Measurements from ENCODE around the gene GPC1. TPM values are rescaled to one million over a fixed set of nuclear protein-coding genes. Genes with fewer than 3 reads are reported as not detected.
"Not testable (repeated sequence)": the region's sequence is repeated elsewhere in the genome, so short reads cannot be mapped to it uniquely, and the experiment has no call there.

The GPC1 gene
- total and polyA plus RNA-seq, 2 experiments from 2014 or later, result 71.4 to 142 TPM

GRCh38 chr2:240482141-240482540, 46.7 kb downstream of the GPC1 start:
- H3K9me3 ChIP-seq (ENCODE audit: low read depth), result no peaks in the 10 kb centered on the region
- peak; percentile 1 for DNase-seq (ENCODE audit: low spot score)
- H3K79me2 ChIP-seq, result no peaks in the 10 kb centered on the region
- no peaks in the 10 kb centered on the region for H3K27me3 ChIP-seq
- H3K4me2 ChIP-seq, result no peak overlapping the region
- no peaks in the 10 kb centered on the region for H3K4me1 ChIP-seq (ENCODE audit: insufficient read depth)
- H3K27ac ChIP-seq, result no peak overlapping the region
- H2AFZ ChIP-seq, result no peak overlapping the region
- no peak overlapping the region for H3K4me3 ChIP-seq
- WGBS (ENCODE audit: low lambda C conversion rate, missing lambda C conversion rate), result 86% methylated on average over 11 of the region's 11 CpGs
- no peaks in the 10 kb centered on the region for H3K9me2 ChIP-seq (replicated peaks; ENCODE audit: insufficient read depth)
- no peak for TF ChIP-seq EZH2 (IDR thresholded peaks at IDR 0.05; ENCODE audit: borderline replicate concordance)
- TF ChIP-seq EZH2phosphoT487 (IDR thresholded peaks at IDR 0.05; ENCODE audit: low read depth, severe bottlenecking, unreplicated experiment), result no peak
- TF ChIP-seq CTCF (IDR thresholded peaks at IDR 0.05; ENCODE audit: poor library complexity), result no peak
- H3K36me3 ChIP-seq (replicated peaks; ENCODE audit: insufficient read depth, low read depth), result no peaks in the 10 kb centered on the region
- H4K20me1 ChIP-seq (ENCODE audit: insufficient read depth, poor library complexity, severe bottlenecking), result no peaks in the 10 kb centered on the region

GRCh38 chr2:240491483-240491882, 56.0 kb downstream of the GPC1 start:
- Histone ChIP-seq H3K4me2 (no peak overlapping the region), H2AFZ (no peak overlapping the region), H3K9me3 (ENCODE audit: low read depth) (peaks cover 24% of the 10 kb centered on the region), H3K4me3 (no peak overlapping the region), H3K4me1 (ENCODE audit: insufficient read depth) (no peaks in the 10 kb centered on the region), H3K27me3 (no peaks in the 10 kb centered on the region), H3K9me2 (replicated peaks; ENCODE audit: insufficient read depth) (no peaks in the 10 kb centered on the region), H3K27ac (no peak overlapping the region), H3K36me3 (replicated peaks; ENCODE audit: insufficient read depth, low read depth) (no peaks in the 10 kb centered on the region), H4K20me1 (ENCODE audit: insufficient read depth, poor library complexity, severe bottlenecking) (no peaks in the 10 kb centered on the region), H3K79me2 (no peaks in the 10 kb centered on the region)
- WGBS (ENCODE audit: low lambda C conversion rate, missing lambda C conversion rate), result 82% methylated on average over 2 of the region's 2 CpGs
- no peak for TF ChIP-seq EZH2 (IDR thresholded peaks at IDR 0.05; ENCODE audit: borderline replicate concordance)
- DNase-seq (ENCODE audit: low spot score), result no peak

GRCh38 chr2:240494194-240494793, 58.8 kb downstream of the GPC1 start:
- no peak overlapping the region for H2AFZ ChIP-seq
- no peak overlapping the region for H3K27ac ChIP-seq
- no peaks in the 10 kb centered on the region for H4K20me1 ChIP-seq (ENCODE audit: insufficient read depth, poor library complexity, severe bottlenecking)
- H3K4me2 ChIP-seq, result no peak overlapping the region
- no peaks in the 10 kb centered on the region for H3K36me3 ChIP-seq (replicated peaks; ENCODE audit: insufficient read depth, low read depth)
- no peaks in the 10 kb centered on the region for H3K79me2 ChIP-seq
- no peaks in the 10 kb centered on the region for H3K4me1 ChIP-seq (ENCODE audit: insufficient read depth)
- peaks cover 16% of the 10 kb centered on the region for H3K9me3 ChIP-seq (ENCODE audit: low read depth)
- no peaks in the 10 kb centered on the region for H3K9me2 ChIP-seq (replicated peaks; ENCODE audit: insufficient read depth)
- 94% methylated on average over 1 of the region's 1 CpG for WGBS (ENCODE audit: low lambda C conversion rate, missing lambda C conversion rate)
- TF ChIP-seq CTCF (IDR thresholded peaks at IDR 0.05; ENCODE audit: poor library complexity), result no peak
- TF ChIP-seq EZH2 (IDR thresholded peaks at IDR 0.05; ENCODE audit: borderline replicate concordance), result no peak
- no peak for TF ChIP-seq EZH2phosphoT487 (IDR thresholded peaks at IDR 0.05; ENCODE audit: low read depth, severe bottlenecking, unreplicated experiment)
- no peaks in the 10 kb centered on the region for H3K27me3 ChIP-seq
- no peak for DNase-seq (ENCODE audit: low spot score)
- H3K4me3 ChIP-seq, result no peak overlapping the region

GRCh38 chr2:240494942-240495341, 59.5 kb downstream of the GPC1 start:
- H3K4me1 ChIP-seq (ENCODE audit: insufficient read depth); H3K36me3 ChIP-seq (replicated peaks; ENCODE audit: insufficient read depth, low read depth); H3K4me2 ChIP-seq; H2AFZ ChIP-seq; H3K27ac ChIP-seq; H3K4me3 ChIP-seq; H3K9me2 ChIP-seq (replicated peaks; ENCODE audit: insufficient read depth); H3K79me2 ChIP-seq; H3K27me3 ChIP-seq; H4K20me1 ChIP-seq (ENCODE audit: insufficient read depth, poor library complexity, severe bottlenecking): not testable (repeated sequence)
- H3K9me3 ChIP-seq (ENCODE audit: low read depth), result peaks cover 16% of the 10 kb centered on the region
- WGBS (ENCODE audit: low lambda C conversion rate, missing lambda C conversion rate), result 73% methylated on average over 11 of the region's 11 CpGs
- peak; percentile 14 for DNase-seq (ENCODE audit: low spot score)

- peak; percentile 5 for DNase-seq (ENCODE audit: low spot score)
- H3K27ac ChIP-seq; H3K36me3 ChIP-seq (replicated peaks; ENCODE audit: insufficient read depth, low read depth): not testable (repeated sequence)
Measured at GRCh38 chr2:240497082-240497481, 61.6 kb downstream of the GPC1 start.

More at GRCh38 chr2:240497082-240497481, 61.6 kb downstream of the GPC1 start:
- not testable (repeated sequence) for H3K27me3 ChIP-seq; H3K4me1 ChIP-seq (ENCODE audit: insufficient read depth); H3K4me2 ChIP-seq; H3K9me3 ChIP-seq (ENCODE audit: low read depth); H4K20me1 ChIP-seq (ENCODE audit: insufficient read depth, poor library complexity, severe bottlenecking); H3K4me3 ChIP-seq; H3K79me2 ChIP-seq; H3K9me2 ChIP-seq (replicated peaks; ENCODE audit: insufficient read depth); H2AFZ ChIP-seq
- WGBS (ENCODE audit: low lambda C conversion rate, missing lambda C conversion rate), result 98% methylated on average over 7 of the region's 7 CpGs
